ENCODE measurements around the gene STK10.
A peak's percentile ranks its signal among the peaks of the same experiment; 100 is the strongest.

Gene STK10

DNA sequence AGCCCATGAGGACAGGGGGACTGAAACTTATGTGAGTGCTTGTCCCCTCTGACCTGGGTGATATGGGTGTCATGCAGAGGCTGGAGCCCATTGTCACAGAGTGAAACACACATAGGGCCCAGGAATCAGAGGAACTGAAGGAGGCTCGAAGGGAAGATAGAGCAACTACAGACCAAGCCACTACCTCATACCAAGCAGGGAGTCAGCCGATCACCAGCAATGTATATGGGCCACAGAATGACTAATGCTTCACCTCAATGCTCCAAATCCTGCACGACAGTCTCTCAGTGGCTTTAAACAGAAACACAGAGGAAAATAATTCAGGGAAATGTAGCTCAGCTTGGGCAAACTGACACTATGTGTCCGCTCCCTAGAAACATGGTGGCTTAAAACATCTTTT, 172.7 kb downstream of the STK10 start:
- H4K20me1 ChIP-seq (ENCODE audit: insufficient read depth, low read length) = no peaks in the 10 kb centered on the region
- TF ChIP-seq, protein P1, sequence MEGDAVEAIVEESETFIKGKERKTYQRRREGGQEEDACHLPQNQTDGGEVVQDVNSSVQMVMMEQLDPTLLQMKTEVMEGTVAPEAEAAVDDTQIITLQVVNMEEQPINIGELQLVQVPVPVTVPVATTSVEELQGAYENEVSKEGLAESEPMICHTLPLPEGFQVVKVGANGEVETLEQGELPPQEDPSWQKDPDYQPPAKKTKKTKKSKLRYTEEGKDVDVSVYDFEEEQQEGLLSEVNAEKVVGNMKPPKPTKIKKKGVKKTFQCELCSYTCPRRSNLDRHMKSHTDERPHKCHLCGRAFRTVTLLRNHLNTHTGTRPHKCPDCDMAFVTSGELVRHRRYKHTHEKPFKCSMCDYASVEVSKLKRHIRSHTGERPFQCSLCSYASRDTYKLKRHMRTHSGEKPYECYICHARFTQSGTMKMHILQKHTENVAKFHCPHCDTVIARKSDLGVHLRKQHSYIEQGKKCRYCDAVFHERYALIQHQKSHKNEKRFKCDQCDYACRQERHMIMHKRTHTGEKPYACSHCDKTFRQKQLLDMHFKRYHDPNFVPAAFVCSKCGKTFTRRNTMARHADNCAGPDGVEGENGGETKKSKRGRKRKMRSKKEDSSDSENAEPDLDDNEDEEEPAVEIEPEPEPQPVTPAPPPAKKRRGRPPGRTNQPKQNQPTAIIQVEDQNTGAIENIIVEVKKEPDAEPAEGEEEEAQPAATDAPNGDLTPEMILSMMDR (IDR thresholded peaks at IDR 0.05; ENCODE audit: low read depth, low read length) = no peak
- no peak for TF ChIP-seq EZH2phosphoT487 (IDR thresholded peaks at IDR 0.05; ENCODE audit: low read depth)

DNA sequence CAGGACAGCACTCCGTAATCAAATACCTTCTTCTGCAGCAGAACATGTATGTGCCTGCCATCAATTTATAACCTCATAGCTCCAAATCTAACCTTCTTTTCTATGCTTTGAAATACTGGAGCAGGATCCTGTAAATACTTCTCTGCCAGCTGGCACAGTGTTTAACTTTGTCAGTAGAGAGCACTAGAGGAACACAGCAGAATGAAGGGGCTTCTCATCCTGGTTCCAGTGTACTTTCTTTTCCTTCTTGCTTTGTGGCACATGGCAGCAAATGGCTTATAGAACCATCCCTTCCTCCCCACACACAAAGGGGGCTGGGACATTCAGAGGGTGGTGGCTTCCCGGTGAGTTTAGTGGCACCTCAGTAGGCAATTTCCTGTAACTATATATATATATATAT, 177.7 kb downstream of the STK10 start:
- Histone ChIP-seq H3K9me3 (ENCODE audit: insufficient read depth, low read length) (no peaks in the 10 kb centered on the region), H3K27me3 (ENCODE audit: low read depth, low read length) (no peaks in the 10 kb centered on the region), H3K4me2 (ENCODE audit: low read length) (no peak overlapping the region), H2AFZ (ENCODE audit: low read depth, low read length) (no peak overlapping the region), H3K9ac (ENCODE audit: low read length) (no peak overlapping the region), H3K4me1 (ENCODE audit: low read length) (peaks cover 4% of the 10 kb centered on the region; the same call in 1 of the 2 replicates), H3K79me2 (ENCODE audit: low read length) (peaks cover 21% of the 10 kb centered on the region), H3K27ac (ENCODE audit: low read length) (no peak overlapping the region), H3K4me3 (ENCODE audit: low read length) (no peak overlapping the region), H3K36me3 (replicated peaks; ENCODE audit: low read depth, low read length) (no peaks in the 10 kb centered on the region), H4K20me1 (ENCODE audit: insufficient read depth, low read length) (no peaks in the 10 kb centered on the region)
- no peak for TF ChIP-seq EZH2phosphoT487 (IDR thresholded peaks at IDR 0.05; ENCODE audit: low read depth)
- TF ChIP-seq, protein P1 (IDR thresholded peaks at IDR 0.05; ENCODE audit: low read depth, low read length) = peak; percentile 36; the same call in 1 of the 2 replicates

More for the DNA sequence above, 172.7 kb downstream of the STK10 start:
- Histone ChIP-seq H3K36me3 (replicated peaks; ENCODE audit: low read depth, low read length) (no peaks in the 10 kb centered on the region), H2AFZ (ENCODE audit: low read depth, low read length) (no peak overlapping the region), H3K79me2 (ENCODE audit: low read length) (no peaks in the 10 kb centered on the region), H3K9ac (ENCODE audit: low read length) (no peak overlapping the region), H3K4me2 (ENCODE audit: low read length) (no peak overlapping the region), H3K27me3 (ENCODE audit: low read depth, low read length) (no peaks in the 10 kb centered on the region), H3K27ac (ENCODE audit: low read length) (no peak overlapping the region), H3K4me3 (ENCODE audit: low read length) (no peak overlapping the region), H3K9me3 (ENCODE audit: insufficient read depth, low read length) (no peaks in the 10 kb centered on the region), H3K4me1 (ENCODE audit: low read length) (no peaks in the 10 kb centered on the region)

DNA sequence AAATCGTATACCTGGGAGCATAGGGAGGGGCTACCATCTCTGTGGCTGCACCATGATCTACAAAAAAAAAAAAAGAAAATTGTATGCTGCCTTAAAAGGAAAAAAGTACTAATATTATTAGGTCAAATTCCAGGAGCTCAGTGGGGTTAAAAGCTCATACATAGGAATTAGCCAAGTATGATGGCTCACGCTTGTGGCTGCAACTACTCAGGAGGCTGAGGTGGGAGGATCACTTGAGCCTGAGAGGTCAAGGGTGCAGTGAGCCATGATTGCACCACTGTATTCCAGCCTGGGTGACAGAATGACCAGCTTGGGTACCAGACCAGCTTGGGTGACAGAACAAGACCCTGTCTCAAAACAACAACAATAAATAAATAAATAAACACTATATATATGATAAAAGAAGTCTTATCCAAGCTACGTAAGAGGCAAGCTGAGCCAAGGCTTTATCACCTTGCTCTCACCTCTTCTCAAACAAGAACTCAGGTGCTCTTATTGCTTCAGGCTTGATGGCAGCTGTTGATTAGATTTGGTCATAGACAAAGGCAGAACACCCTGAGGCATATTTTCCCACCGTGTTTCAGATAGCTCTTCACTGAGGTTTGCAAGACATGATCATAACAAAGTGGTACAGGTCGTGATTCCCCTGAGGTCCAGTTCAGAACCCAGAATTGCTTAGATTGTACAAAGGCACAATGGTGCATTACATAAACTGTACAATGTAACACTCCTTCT, 178.3 kb downstream of the STK10 start:
- TF ChIP-seq EZH2phosphoT487 (IDR thresholded peaks at IDR 0.05; ENCODE audit: low read depth) = no peak
- TF ChIP-seq, protein P1 (IDR thresholded peaks at IDR 0.05; ENCODE audit: low read depth, low read length) = no peak
- Histone ChIP-seq H3K4me2 (ENCODE audit: low read length) (no peak overlapping the region), H3K4me1 (ENCODE audit: low read length) (peaks cover 7% of the 10 kb centered on the region), H4K20me1 (ENCODE audit: insufficient read depth, low read length) (peaks cover 3% of the 10 kb centered on the region; the same call in 1 of the 2 replicates), H3K9ac (ENCODE audit: low read length) (no peak overlapping the region), H3K27me3 (ENCODE audit: low read depth, low read length) (no peaks in the 10 kb centered on the region), H3K9me3 (ENCODE audit: insufficient read depth, low read length) (no peaks in the 10 kb centered on the region), H3K4me3 (ENCODE audit: low read length) (no peak overlapping the region), H3K36me3 (replicated peaks; ENCODE audit: low read depth, low read length) (no peaks in the 10 kb centered on the region), H3K79me2 (ENCODE audit: low read length) (peaks cover 27% of the 10 kb centered on the region), H2AFZ (ENCODE audit: low read depth, low read length) (no peak overlapping the region), H3K27ac (ENCODE audit: low read length) (no peak overlapping the region)

DNA sequence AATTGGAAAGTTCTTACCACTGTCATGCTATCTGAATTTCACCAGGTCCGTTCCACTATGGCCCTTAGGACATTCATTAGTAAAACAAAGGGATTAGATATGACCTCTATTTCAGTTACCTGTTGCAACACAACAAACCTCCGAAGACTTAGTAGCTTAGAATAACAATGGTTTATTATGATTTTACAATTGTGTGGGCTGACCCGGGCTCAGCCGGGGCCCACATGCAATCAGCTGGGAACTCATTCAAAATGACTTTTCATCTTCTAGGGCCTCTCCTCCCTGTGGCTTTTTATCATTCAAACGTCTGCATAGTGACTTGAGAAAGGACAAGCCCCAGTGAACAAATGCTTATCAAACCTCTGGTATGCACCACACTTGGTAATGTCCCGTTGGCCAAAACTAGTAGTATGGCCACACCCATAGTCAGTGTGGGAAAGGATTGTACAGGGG, 179.3 kb downstream of the STK10 start:
- Histone ChIP-seq H3K79me2 (ENCODE audit: low read length) (peaks cover 37% of the 10 kb centered on the region), H3K4me2 (ENCODE audit: low read length) (no peak overlapping the region), H3K9me3 (ENCODE audit: insufficient read depth, low read length) (no peaks in the 10 kb centered on the region), H3K4me1 (ENCODE audit: low read length) (peaks cover 16% of the 10 kb centered on the region), H4K20me1 (ENCODE audit: insufficient read depth, low read length) (peaks cover 13% of the 10 kb centered on the region), H3K4me3 (ENCODE audit: low read length) (no peak overlapping the region), H3K27me3 (ENCODE audit: low read depth, low read length) (no peaks in the 10 kb centered on the region), H3K27ac (ENCODE audit: low read length) (no peak overlapping the region), H3K36me3 (replicated peaks; ENCODE audit: low read depth, low read length) (no peaks in the 10 kb centered on the region), H3K9ac (ENCODE audit: low read length) (no peak overlapping the region), H2AFZ (ENCODE audit: low read depth, low read length) (no peak overlapping the region)
- no peak for TF ChIP-seq EZH2phosphoT487 (IDR thresholded peaks at IDR 0.05; ENCODE audit: low read depth)
- TF ChIP-seq, protein P1 (IDR thresholded peaks at IDR 0.05; ENCODE audit: low read depth, low read length) = no peak

Measured in OCI-LY3 (cell line).